Heart left ventricle (tissue), 13 donors: Measurements from ENCODE around the gene PIK3R6.

ENCODE experiments used
- CTCF ChIP-seq, 12 donors: fragments of 200-600 bp; sonication (generic) in 4 of 12; IDR thresholded peaks; one replicate each; pipeline versions ENCODE4 v1.5.0 to v1.8.0; 2018 to 2022; ENCODE audit warnings: antibody characterized with exemption in 12 of 12, mild to moderate bottlenecking in 5 of 12
- POLR2A ChIP-seq, 2 donors: fragments of 450-650 bp; IDR thresholded peaks; one replicate each; pipeline ENCODE4 v1.6.1; 2017; ENCODE audit warnings: antibody characterized with exemption in 2 of 2, mild to moderate bottlenecking in 2 of 2, moderate library complexity in 2 of 2
- donor health status: ischemic (EF 13 %, LVEDD 7.1; RV severe dilation, severe dysfunction).
- donor health status: DM: no; HTN: yes; CAD: no.
- donor health status: DM: no; HTN: no; CAD: no.
- donor health status: ischemic (EF 25% LVEDD 6.9; RV normal size, moderate dysfunction).
- donor health status: ischemic (EF 25% LVEDD 5.7; RV mildly dilated, moderate dysfunction).
- donor health status: ischemic (EF 35%, LVEDD 5.7; RV mildly dilated, moderate dysfunction).
- donor health status: nonischemic (EF 11% LVEDD 7.7; RV severe dilation, severe dysfunction).
- donor health status: DM: yes; HTN: yes; CAD: no.
- donor health status: PGD.
- donor health status: ischemic (EF 29% LVEDD 5.4; RV normal size, mild dysfunction).
- donor health status: nonischemic (EF 23%, LVEDD 6.1; RV moderate dilation, normal function).

- TF ChIP-seq CTCF (IDR thresholded peaks at IDR 0.05) = no peak
- TF ChIP-seq POLR2A (IDR thresholded peaks at IDR 0.05) = no peak
These were observed 28.6 kb upstream of the PIK3R6 start for GRCh38 chr17:8896087-8896486.
